ENCODE results near the gene KREMEN2.

KREMEN2 gene

GRCh38 chr16:2946649-2947048 lies 17.4 kb upstream of the KREMEN2 start:
- H3K4me3 ChIP-seq (ENCODE audit: low read depth, low read length): no peak overlapping the region
- DNase-seq (ENCODE audit: low read depth): no peak
- TF ChIP-seq, protein P1, sequence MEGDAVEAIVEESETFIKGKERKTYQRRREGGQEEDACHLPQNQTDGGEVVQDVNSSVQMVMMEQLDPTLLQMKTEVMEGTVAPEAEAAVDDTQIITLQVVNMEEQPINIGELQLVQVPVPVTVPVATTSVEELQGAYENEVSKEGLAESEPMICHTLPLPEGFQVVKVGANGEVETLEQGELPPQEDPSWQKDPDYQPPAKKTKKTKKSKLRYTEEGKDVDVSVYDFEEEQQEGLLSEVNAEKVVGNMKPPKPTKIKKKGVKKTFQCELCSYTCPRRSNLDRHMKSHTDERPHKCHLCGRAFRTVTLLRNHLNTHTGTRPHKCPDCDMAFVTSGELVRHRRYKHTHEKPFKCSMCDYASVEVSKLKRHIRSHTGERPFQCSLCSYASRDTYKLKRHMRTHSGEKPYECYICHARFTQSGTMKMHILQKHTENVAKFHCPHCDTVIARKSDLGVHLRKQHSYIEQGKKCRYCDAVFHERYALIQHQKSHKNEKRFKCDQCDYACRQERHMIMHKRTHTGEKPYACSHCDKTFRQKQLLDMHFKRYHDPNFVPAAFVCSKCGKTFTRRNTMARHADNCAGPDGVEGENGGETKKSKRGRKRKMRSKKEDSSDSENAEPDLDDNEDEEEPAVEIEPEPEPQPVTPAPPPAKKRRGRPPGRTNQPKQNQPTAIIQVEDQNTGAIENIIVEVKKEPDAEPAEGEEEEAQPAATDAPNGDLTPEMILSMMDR (IDR thresholded peaks at IDR 0.05; ENCODE audit: low read depth, low read length, missing control alignments): no peak

DNA sequence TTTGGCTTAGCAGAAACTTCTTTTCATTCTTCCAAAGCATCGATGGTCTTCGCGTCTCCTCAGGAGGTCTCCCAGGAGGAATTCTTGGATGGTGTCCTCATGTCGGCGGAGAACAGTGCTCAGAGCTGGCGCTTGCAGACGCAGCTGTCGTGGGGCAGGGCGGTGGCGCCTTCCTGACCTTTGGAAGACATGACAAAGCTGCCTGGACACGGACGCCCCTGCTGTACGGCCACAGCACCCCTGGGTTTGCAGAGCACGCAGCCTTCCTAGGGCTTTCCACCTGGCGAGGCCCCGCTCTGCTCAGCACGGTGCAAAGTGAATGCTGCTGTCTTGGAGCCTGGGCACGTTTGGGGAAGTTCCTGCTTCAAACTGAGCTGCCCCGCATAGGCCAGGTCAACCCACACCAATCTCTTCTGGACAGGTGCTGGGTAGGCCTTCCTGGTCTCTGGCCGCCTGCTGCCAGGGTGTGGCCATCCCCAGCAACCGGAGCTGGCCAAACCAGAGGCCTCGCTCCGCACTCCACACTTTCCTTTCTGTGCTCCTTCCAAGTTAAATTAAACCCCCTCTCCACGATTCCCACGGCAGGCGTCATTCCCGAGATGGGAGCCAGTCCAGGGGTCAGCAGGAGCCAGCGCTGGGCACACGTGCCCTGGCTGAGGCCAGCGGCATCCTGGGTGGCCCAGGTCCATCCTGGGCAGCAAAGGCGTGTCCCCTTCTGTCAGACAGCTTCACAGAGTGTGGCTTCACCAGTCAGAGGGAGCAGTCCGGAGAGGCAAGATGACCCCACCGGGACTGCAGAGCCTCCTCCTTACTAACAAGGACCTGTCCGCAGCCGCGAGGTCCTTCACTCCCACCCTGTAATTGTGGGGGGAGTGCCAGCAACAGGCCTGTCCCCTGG lies 15.0 kb upstream of the KREMEN2 start:
- TF ChIP-seq, protein P1 (IDR thresholded peaks at IDR 0.05; ENCODE audit: low read depth, low read length, missing control alignments): no peak
- no peak overlapping the region for H3K4me3 ChIP-seq (ENCODE audit: low read depth, low read length)
- DNase-seq (ENCODE audit: low read depth): no peak

DNA sequence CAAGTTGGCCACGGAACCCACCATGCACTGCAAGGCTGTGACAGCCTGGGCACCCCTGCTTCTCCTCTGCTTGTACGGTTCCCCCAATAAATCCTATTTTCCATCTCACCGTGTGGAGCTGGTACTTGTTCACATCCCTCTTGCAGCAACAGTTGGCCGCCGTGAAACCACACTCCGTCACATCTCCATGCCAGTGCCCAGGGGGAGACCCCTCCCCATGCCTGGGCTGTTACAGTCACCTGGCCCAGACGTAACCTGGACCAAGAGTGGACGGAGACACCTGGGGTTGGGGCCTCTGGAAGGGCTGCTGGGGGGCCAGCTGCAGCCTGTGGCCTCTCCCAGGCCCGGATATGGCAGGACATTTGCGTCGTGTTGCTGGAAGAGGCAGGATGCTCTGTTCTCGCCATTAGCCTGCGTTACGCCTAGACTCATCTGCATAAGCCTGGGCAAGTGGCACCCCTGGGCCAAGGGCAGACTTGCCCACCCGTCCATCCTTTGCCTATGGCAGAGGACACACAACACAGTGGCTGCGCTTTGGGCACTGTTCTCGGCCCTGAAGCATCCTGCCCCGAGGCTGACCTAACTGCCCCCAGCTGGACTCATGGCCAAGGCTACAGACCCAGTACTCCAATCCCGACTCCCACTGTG lies 14.2 kb upstream of the KREMEN2 start:
- TF ChIP-seq, protein P1 (IDR thresholded peaks at IDR 0.05; ENCODE audit: low read depth, low read length, missing control alignments): no peak
- DNase-seq (ENCODE audit: low read depth): no peak
- no peak overlapping the region for H3K4me3 ChIP-seq (ENCODE audit: low read depth, low read length)

DNA sequence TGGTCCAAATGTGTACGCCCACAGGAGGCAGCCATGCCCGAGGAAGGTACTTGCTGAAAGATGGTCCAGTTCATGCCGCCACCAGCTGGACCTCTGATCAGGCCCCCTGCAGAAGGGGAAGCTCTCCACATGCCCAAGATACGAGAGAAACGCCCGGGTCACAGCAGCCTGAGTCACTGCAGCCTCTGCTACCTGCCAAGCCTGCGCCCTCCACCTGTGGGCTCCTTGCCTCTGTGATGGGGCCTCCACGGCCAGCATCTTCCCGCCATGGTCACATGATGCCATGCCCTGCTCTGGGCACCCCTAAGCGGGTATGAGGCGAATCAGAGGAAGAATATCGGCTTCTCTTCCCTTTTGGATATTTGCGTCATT lies 13.7 kb upstream of the KREMEN2 start:
- no peak overlapping the region for H3K4me3 ChIP-seq (ENCODE audit: low read depth, low read length)
- DNase-seq (ENCODE audit: low read depth): no peak
- TF ChIP-seq, protein P1 (IDR thresholded peaks at IDR 0.05; ENCODE audit: low read depth, low read length, missing control alignments): no peak

DNA sequence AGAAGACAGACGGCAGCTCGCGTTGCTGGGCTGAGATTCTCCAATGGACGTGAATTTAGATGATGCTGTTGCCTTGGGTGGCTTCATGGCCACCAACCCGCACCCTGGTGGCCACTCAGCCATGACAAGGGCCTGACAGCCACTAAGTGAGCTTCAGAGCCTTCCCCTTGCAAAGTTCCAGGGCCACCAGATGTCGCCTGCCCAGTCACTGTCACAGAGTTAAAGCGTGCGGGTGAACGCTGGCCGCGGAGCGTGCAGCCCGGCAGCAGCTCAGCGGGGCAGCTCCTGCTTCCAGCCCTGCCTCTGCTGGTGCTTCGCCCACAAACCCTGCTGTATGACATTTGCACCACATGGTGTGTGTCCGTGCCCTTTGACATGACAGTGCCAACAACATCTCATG lies 13.3 kb upstream of the KREMEN2 start:
- DNase-seq (ENCODE audit: low read depth): no peak
- TF ChIP-seq, protein P1 (IDR thresholded peaks at IDR 0.05; ENCODE audit: low read depth, low read length, missing control alignments): no peak
- no peak overlapping the region for H3K4me3 ChIP-seq (ENCODE audit: low read depth, low read length)

DNA sequence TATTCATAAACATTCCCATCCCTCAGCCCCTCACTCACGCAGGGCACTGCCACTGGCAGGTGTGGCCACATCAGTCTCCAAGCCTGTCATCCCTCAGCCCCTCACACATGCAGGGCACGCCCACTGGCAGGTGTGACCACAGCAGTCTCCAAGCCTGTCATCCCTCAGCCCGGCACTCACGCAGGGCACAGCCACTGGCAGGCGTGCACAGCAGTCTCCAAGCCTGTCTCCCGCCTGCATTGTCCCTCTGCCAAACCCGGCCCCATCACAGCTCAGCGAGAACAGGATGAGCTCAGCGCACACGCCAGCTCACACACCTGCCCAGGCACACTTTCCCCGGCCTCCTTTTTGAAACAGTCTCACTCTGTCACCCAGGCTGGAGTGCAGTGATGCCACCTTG lies 11.4 kb upstream of the KREMEN2 start:
- no peak for DNase-seq (ENCODE audit: low read depth)
- TF ChIP-seq, protein P1 (IDR thresholded peaks at IDR 0.05; ENCODE audit: low read depth, low read length, missing control alignments): no peak
- H3K4me3 ChIP-seq (ENCODE audit: low read depth, low read length): no peak overlapping the region

Data from GM12864 (cell line).